LNCAP (cell line): ENCODE results near the gene SOX30.

ENCODE experiments used
- CTCF ChIP-seq: fragments of 450-650 bp; IDR thresholded peaks from 2 replicates; pipeline ENCODE4 v1.5.1; 2017; ENCODE audit warnings: mild to moderate bottlenecking

SOX30 gene

GRCh38 chr5:157606046-157606445, 46.2 kb downstream of the SOX30 start:
- TF ChIP-seq CTCF: no peak

GRCh38 chr5:157603333-157604190, 48.7 kb downstream of the SOX30 start:
- TF ChIP-seq CTCF: no peak

- no peak for TF ChIP-seq CTCF
These were observed 49.7 kb downstream of the SOX30 start for GRCh38 chr5:157602505-157602904.

GRCh38 chr5:157600252-157600651, 52.0 kb downstream of the SOX30 start:
- no peak for TF ChIP-seq CTCF

- TF ChIP-seq CTCF: no peak
These were observed 52.7 kb downstream of the SOX30 start for GRCh38 chr5:157599565-157599964.

- no peak for TF ChIP-seq CTCF
These were observed 53.8 kb downstream of the SOX30 start for GRCh38 chr5:157598350-157598936.

- TF ChIP-seq CTCF: no peak
These were observed 55.0 kb downstream of the SOX30 start for GRCh38 chr5:157597277-157597676.
